Mucosa of gallbladder (tissue), 1 donor: ENCODE measurements around the gene GALNTL6. TPM values are rescaled to one million over a fixed set of nuclear protein-coding genes. Genes with fewer than 3 reads are reported as not detected.
"Not testable (repeated sequence)": the region's sequence is repeated elsewhere in the genome, so short reads cannot be mapped to it uniquely, and the experiment has no call there.

ENCODE experiments used
- DNase-seq: peaks from one replicate; pipeline ENCODE4 v3.0.0-alpha.2; 2020; ENCODE audit warnings: low spot score
- total RNA-seq: library from RNA; stranded (reverse); gene quantifications from one replicate; pipeline ENCODE4 v1.2.1, GENCODE V29; 2021
- donor health status: DM: no; HTN: no; CAD: no.

Gene GALNTL6
- total RNA-seq, 1 donor from 2014 or later, result 0.75 TPM

DNA sequence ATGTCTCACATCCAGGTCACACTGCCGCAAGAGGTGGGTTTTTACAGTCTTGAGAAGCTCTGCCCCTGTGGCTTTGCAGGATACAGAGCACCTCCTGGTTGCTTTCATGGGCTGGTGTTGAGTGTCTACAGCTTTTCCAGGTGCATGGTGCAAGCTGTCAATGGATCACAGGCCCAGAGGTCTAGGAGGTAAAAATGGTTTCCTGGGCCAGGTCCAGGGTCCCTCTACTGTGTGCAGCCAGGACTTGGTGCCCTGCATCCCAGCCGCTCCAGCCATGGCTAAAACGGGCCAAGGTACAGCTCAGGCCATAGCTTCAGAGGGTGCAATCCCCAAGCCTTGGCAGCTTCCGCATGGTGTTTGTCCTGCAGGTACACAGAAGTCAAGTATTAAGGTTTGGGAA is 921.4 kb downstream of the GALNTL6 start:
- DNase-seq, result no peak

DNA sequence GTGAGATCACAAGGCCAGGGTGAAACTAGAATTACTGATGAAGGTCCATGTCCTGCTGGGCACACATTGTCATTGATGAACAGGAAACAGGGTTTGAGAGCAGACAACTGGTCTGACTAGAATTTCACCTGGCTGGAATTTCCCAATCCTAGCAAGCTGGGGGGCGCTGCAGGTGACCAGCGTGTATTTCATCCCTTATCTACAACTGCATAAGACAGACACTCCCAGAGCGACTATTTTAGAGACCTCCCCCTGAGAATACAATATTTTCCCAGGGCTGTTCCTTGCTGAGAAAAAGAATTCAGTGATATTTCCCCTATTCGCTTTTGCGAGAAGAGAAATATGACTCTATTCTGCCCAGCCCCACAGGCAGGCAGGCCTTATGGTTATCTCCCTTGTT is 922.8 kb downstream of the GALNTL6 start:
- no peak for DNase-seq

DNA sequence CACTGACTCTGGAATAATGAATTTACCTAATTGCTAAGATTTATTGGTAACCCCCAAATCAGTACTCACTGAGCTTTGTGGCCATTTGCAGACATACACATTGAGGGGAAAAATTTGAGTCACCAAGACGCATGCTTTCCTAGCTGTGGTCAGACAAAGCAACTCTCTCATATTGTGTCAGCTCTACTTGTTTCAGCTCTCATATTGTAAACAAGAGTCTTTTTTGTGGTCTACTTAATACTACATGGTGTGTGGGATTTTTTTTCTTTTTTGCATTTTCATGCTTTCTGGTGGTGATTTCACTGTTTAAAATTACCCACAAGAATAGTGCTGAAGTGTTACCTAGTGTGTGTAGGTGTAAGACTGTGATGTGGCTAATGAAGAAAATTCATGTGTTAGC is 927.2 kb downstream of the GALNTL6 start:
- DNase-seq, result no peak

DNA sequence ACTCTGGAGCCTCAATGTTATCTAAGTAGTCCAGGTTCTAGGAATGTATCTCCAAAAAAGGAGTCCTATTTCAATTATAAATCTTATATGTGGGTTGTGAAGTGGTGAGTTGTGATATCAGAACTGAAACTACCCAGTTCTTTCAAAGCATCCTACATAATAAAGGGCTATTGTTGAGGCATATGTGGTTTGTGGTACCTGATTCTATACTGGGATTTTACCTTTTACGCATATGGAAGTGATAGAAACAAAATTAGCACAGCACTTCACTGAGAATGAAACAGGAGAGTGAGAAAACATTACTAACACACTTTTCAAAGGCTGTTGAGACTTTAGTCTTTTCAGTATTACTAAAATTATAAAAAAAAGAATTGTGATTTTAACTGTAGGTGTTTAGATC is 937.7 kb downstream of the GALNTL6 start:
- no peak for DNase-seq

DNA sequence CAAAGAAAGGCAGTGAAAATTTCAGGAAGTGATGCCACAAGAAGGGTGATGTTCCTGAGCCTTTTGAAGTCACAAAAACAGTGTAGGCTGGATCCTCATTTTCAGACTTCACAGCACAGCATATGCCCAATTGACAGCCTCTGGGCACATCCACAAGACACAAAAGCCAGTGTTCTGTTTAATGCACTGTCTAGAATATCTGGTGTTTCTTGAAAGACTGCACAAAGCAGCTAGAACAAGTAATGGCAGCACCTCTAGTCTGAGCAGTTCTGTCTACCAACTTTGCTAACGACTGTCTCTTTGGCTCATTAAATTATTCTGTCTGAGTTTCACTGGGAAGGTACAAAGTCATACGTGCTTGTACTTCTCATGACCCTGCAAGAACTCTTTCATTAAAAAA is 938.3 kb downstream of the GALNTL6 start:
- no peak for DNase-seq

DNA sequence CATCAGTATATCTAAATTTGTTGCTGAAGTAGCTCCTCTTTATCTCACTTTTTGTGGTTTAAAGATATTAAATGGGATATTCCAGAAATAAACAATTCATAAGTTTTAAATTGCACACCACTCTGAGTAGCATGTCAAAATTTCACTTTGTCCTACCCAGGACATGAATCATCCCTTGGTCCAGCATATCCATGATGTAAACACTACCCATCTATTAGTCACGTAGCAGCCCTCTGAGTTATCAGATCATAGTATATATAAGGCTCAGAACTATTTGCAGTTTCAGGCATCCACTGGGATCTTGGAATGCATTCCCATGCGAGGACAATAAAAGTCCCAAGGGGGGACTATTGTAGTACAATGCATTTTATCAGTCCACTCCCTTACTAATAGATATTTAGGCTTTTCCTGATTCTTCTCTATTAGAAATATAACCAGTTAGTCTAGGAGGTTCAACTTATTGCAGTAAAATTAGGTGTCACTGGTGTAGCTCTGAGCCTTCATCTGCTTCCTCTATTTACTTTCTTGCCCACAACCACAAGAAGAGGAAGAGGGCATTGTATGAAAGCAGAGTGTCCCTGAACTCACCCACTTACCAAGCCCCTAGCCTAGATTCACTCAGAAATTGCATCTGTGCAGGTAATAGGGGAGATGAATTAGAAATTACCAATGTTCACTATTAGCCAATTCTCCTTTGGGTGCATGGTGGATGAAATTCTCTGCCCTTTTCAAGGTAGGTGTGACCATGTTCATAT is 945.6 kb downstream of the GALNTL6 start:
- DNase-seq, result no peak

DNA sequence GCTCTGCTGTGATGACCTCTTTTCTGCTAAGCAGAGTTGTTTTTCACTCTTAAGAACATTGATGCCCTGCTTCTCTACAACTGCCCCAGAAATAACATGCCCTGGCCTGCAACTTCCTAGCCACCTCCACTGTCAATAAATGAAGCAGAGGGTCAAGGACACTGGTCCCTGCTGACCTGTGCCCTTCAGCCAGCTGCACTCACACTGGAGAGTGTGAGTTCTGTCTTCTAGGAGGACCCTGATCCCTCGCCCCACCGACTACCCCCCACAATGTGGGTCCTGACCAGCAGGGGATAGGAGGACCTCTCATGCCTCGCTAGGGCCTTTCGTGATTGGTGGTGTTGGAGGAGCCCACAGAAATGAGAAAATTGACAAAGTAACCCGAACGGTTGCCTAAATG is 947.3 kb downstream of the GALNTL6 start:
- no peak for DNase-seq

DNA sequence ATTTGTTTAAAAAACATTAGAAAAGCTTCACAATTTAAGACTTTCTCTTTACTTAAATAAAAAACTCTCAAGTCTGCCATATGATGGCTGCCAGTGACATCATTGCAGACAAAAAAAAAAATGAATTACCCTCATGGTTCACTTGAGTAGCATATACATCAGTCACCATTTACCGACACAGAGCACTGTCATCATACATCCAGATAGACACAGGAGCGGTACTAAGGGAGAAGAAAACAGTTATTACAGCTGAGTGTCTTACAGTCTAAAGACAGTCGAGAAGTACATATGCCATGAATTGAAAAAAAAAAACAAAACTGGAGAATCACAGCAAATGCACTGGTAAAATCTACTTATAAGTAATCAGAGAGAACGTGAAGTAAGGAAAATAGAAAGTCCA is 949.7 kb downstream of the GALNTL6 start:
- DNase-seq, result no peak

DNA sequence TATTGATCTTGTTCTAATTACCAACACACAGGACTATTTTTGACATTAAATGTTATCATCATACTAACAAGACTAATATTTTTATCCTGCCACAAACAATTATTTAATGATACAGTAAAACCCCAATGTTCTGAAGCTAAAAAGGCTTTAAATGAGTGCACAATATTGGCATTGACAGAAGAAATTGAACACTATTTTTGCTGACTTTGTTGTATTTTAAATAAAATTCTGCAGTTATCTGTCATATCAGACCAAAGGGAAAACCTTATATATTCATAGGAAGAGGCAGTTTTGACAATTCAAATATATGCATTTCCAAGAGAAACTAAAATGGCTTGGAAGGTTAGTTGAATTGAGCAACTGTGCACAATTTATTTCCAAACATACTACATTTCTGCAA is 957.6 kb downstream of the GALNTL6 start:
- no peak for DNase-seq

DNA sequence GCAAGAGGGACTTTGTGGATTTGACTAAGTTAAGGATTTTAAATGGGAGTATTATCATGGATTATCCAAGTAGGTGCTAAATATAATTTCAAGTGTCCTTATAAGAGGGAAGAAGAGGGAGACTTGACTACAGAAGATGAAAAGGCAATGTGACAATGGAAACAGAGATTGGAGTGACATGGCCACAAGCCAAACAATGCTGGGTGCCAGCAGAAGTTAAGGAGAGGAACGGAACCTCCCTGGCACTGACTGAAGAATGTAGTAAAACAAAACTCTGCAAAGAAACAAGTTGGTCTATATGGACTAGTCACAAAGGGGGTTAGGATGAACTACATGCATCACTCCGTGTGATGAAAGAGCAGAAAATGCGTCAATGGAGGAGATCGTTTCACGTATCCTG is 959.6 kb downstream of the GALNTL6 start:
- no peak for DNase-seq

DNA sequence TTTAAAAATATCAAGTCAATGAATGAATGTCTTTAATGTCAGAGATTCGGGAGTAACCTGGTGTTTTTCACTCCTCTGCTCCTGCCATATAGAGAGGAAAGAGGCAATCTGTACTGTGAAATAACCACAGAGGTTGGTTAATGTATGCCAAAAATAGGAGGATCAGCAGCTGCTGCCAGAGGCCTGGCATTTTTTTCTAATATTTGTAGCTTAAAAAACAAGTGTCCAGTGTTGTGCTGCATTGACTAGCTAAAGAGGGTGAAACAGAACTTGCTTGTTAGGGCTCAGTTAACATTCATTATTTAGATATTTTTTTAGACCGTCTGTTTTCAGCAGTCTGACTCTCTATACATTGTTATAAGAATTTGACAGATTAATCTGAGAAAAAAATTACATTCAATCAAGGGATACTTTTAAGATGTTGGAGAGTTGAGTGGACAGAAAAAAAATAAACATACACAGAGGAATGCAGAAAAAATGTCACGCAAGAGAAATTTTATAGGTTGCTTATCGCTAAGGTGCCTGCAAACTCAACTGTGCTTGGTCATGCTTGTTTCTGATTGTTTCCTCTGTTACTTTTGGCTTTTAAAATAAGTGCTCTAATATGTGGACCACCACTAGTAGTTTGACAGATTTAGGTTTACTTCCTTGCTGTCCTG is 963.1 kb downstream of the GALNTL6 start:
- DNase-seq, result no peak

DNA sequence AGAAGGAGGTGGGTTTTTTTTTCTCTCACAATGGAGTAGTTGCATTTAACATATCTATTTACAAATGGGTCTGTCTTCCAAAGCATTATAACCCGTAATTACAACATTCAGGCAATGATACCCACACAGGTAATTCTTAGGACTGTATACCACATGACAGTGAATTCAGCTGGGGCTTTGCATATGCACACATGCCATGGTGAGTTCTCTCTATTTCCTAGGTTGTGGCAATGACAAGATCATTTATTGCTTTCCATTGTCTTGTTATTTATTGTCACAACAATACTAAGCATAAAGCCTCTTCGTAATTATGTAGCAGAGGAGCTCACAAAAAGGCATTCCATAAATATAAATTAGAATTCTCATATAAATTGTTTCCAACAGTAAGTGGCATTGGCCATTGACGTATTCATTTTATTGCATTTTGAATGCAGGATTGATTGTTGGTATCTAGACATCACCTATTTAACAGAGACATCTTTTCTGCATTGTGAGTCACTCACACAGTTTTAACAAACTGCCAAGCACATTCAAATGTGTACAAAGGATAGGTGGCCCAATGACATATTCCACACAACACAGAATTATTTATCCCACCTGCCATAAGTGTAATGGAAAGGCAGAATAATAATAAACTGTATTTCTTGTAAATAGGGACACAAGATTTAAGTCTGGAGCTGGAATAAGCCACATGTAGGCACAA is 964.7 kb downstream of the GALNTL6 start:
- DNase-seq, result no peak

DNA sequence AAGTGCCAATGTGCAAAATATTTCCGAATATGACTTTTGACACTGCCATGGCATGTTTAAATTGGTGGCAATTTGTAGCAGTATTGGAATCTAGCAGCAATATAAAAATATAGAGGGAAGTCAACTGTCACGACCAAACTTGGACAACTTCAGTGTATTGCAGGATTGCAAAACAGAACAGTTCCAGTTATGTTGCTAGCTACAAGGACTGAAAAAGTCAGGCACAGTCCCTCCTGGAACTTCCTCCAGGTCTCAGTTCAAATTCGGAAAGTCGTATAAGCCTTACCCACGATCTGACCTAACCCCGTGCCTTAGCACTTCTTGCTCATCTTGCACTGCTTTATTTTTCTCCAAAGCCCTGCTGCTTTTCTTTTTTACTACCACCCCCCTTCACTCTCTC is 965.4 kb downstream of the GALNTL6 start:
- DNase-seq, result no peak

DNA sequence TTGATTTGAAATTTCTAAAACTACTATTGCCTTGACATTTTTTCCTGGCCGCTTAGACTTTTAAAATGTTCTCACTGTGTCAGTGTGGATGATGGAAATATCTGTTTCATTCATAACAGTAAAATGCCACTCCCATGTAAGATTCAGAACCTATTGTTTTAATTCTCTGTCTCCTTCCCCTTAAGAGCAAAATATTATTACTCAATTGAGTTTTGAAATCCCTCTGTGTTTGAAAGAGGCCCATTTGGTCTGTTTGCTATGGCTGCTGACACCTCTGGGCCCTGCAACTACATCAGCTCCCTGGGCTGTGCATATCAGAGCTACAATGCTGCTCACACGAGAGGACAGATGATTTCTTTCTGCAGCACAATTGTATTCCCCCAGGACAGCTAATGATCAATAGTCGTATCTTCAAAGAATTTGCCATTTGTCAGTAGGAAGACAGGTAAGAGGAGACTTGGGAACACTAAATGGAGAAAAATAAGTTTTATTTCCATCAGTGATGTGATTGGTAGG is 967.4 kb downstream of the GALNTL6 start:
- no peak for DNase-seq

DNA sequence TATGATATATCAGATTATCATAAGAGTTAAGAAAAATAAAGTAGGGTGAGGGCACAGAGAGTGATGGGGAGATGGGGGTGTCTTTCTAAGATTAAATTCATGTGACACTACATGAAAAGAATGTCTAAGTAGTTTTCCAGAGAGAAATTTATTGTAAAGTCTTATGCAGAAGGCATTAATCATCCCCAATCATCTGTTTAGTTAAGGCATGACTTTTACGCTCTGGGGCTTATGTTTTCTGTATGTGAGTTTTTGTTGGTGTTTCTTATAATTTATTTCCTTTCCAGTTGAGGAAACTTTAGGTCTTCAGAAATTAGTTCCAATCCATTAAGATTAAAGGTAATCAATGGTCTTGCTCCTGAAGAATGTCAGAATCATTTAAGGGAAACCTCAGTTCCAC is 972.4 kb downstream of the GALNTL6 start:
- no peak for DNase-seq

DNA sequence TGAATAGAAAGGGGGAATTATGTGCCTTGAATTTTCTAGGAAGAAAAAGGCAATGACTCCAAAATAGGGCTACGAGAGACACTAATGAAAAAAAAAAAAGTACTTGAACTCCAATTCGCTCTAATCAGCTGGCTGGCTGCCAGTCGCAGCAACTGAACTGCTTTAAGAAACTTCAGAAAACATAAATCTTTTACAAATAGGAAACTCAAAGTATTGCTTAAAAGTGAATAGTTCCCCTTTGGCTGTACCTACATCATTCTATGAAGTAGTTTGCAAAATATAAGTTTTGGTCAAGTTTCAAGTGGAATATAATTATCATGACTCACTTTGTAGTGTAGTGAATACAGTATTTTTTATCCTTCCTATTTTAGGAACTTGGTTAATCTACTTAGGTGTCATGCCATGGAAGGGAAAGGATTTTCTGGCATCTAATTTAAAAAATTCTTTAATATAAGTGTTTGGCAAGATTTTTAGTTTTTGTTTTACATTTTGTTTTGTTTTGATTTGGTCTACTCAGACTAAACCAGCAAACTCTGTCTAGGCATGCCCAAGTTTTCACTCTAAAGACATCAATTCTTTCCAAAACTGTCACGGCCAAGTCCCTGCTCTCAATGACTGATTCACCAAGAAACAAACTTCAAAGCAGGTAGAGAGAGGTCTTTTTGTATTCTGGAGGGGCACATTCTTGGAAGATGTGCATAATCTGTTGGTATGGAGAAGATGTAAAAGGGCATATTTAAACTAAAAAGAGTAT is 973.0 kb downstream of the GALNTL6 start:
- DNase-seq, result no peak

DNA sequence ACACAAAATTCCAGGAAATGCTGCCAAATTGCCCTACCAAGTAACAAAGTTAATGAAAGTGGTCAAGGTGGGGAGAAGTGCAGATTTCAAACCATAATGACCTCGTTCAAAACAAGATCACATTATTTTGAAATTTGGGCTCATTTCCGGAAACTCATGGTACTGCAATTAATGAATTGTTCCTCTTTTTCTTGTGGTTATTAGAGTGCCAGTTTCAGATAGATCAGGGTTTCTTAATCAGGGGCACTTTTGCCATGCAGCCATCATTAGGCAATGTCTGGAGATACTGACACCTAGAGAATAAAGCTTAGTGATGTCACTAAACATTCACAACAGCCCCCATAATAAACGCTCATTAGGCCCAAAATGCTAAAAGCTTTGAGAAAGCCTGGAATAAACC is 973.9 kb downstream of the GALNTL6 start:
- DNase-seq, result no peak

DNA sequence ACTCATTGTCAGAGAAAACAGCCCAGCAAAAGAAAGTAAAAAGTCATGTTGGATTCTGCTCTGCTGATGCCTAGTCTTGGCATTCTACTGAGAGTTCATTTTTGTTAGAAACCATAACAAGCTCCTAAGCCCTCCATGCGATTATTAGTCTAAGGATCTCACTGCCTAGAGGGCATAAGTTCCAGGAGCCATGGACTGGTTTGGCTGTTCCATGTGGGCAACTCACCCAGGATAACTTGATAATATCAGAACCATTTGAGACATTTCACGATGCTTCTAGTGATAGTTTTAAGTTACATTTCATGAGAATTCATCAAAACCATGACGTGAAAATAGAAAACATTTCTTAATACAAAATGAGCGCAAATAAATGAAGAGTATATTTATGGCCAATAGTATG is 978.6 kb downstream of the GALNTL6 start:
- DNase-seq, result no peak

DNA sequence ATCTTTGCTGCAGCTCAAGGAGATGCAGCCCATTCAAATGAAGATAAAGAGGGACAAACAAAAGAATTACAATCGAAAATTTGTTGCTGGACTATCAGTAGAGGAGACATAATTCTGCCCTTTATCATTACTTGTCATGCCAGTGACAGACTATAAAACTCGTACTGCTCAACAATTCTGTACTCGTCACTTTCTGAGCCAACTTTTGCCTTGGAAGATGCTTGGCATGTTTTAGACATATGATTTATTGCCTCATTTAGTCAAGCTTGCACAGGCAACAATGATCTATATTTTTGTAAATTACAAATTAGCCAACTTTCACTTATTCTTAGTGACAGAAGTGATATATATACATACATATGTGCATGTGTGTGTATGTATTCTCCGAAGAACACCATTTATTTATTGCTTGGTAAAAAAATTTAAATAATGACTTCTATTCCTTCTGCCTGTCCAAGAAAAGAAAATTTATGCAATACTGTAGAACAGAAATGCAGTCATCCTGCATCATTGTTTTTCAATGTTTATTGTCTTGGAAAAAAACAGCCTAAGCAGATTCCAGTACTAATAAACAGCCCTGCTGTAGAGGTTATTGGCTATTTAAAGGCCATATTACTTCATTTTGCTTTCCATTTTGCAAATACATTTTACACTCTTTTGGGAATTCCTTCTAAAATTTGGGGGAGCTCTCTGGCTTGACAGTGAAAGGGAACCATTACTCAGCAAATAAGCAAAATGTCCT is 980.5 kb downstream of the GALNTL6 start:
- no peak for DNase-seq

DNA sequence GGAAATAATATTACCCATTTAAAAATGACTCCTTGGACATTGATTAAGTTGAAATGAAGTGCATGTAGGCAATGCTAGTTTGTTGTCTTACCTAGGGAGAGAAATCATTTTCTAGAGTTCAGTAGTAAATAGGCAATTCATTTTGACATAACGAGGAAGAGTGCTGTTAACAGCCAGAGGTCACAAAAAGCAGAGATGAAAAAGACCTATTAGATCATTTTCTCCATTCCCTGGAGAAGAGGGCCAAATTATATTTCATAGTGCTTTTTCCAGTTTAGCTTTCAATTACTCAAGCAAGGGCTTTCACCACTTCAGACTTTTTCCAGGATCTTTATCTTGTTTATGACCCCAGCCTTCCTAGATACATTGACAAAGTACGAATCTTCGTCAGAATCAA is 981.1 kb downstream of the GALNTL6 start:
- DNase-seq, result no peak

DNA sequence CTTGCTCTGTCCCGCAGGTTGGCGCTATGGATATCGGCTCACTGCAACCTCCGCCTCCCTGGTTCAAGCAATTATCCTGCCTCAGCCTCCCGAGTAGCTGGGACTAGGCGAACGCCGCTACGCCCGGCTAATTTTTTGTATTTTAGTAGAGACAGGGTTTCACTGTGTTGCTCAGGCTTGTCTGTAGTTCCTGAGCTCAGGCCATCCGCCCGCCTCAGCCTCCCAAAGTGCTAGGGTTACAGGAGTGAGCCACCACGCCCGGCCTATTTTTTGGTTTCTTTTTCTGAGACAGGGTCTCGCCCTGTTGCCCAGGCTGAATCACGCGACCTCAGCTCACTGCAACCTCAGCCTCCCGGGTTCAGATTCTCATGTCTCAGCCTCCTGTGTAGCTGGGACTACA is 984.1 kb downstream of the GALNTL6 start:
- not testable (repeated sequence) for DNase-seq
